ENCODE results near the gene CUL3. TPM values are rescaled to one million over a fixed set of nuclear protein-coding genes. Genes with fewer than 3 reads are reported as not detected.

CUL3 gene
- polyA plus RNA-seq, 1 donor, result 73.9 TPM

DNA sequence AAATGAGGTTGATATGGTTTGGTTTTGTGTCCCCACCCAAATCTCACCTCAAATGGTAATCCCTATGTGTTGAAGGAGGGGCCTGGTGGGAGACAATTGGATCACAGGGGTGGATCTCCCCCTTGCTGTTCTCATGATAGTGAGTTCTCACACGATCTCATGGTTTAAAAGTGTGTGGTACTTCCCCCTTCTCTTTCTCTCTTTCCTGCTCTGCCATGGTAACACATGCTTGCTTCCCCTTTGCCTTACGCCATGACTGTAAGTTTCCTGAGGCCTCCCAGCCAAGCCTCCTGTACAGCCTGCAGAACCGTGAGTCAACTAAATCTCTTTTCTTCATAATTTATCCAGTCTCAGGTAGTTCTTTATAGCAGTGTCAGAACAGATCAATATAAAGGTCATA lies 158.5 kb downstream of the CUL3 start:
- no peak for DNase-seq (ENCODE audit: low read depth)

DNA sequence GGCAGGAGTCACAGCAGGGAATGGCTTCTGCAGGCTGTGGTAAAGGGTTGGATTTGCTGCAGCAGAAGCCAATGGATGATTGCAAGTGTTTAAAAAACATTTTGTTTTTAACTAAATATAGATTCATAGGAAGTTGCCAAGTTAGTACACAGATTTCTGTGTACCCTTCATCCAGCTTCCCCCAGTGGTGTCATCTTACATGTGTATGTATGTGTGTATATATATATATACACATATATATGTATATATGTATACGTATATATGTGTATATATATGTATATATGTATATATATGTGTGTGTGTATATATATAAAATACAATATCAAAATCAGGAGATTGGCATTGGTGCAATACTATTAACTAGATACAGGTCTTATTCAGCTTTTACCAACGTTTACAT lies 164.1 kb downstream of the CUL3 start:
- no peak for DNase-seq (ENCODE audit: low read depth)

Other genes with a start within 250 kb of the CUL3 start
- 9.2 TPM for gene FAM124B, start 183.3 kb downstream of the CUL3 start, polyA plus RNA-seq (ENCODE audit: insufficient read length)
- gene CCDC195, start 131.0 kb upstream of the CUL3 start, polyA plus RNA-seq (ENCODE audit: insufficient read length), result 0.39 TPM